H9 (cell line): ENCODE data around the gene TUBGCP6. TPM values are rescaled to one million over a fixed set of nuclear protein-coding genes. Genes with fewer than 3 reads are reported as not detected.

Source experiments
- DNase-seq: peaks from one replicate; pipeline ENCODE4 v3.0.0-alpha.2; 2017
- H2AFZ ChIP-seq: one replicate; pipeline ENCODE4 v1.6.1; 2013; ENCODE audit warnings: mild to moderate bottlenecking, low read length, control low read depth, moderate library complexity
- H2AK5ac ChIP-seq: 2 replicates; pipeline ENCODE4 v1.6.1; 2013; ENCODE audit warnings: low read length, control low read depth, mixed read lengths; ENCODE audit not compliant: insufficient read length
- H2BK120ac ChIP-seq: one replicate; pipeline ENCODE4 v1.6.1; 2013; ENCODE audit warnings: low read depth, mild to moderate bottlenecking, low read length, control low read depth, inconsistent platforms; ENCODE audit not compliant: poor library complexity, severe bottlenecking
- H2BK12ac ChIP-seq: 2 replicates; pipeline ENCODE4 v1.6.1; 2013; ENCODE audit warnings: low read length, control low read depth, mixed read lengths, low read depth; ENCODE audit not compliant: insufficient read length
- H2BK15ac ChIP-seq: 2 replicates; pipeline ENCODE4 v1.6.1; 2013; ENCODE audit warnings: low read depth, low read length, control low read depth
- H2BK20ac ChIP-seq: one replicate; pipeline ENCODE4 v1.6.1; 2013; ENCODE audit warnings: low read depth, mild to moderate bottlenecking, low read length, control low read depth, inconsistent platforms; ENCODE audit not compliant: poor library complexity, severe bottlenecking
- H2BK5ac ChIP-seq: 2 replicates; pipeline ENCODE4 v1.6.1; 2013; ENCODE audit warnings: low read length, control low read depth, mixed read lengths; ENCODE audit not compliant: insufficient read length
- H3K14ac ChIP-seq: 2 replicates; pipeline ENCODE4 v1.6.1; 2013; ENCODE audit warnings: low read length, control low read depth; ENCODE audit not compliant: insufficient read depth
- H3K18ac ChIP-seq: 2 replicates; pipeline ENCODE4 v1.6.1; 2013; ENCODE audit warnings: low read depth, mild to moderate bottlenecking, mixed read lengths, low read length, control low read depth; ENCODE audit not compliant: insufficient read length
- H3K23ac ChIP-seq: 2 replicates; pipeline ENCODE4 v1.6.1; 2013; ENCODE audit warnings: low read length, control low read depth, mixed read lengths, low read depth; ENCODE audit not compliant: insufficient read length
- H3K23me2 ChIP-seq: 2 replicates; pipeline ENCODE4 v1.6.1; 2013; ENCODE audit warnings: low read depth, mild to moderate bottlenecking, mixed read lengths, low read length, control low read depth; ENCODE audit not compliant: insufficient read length, poor library complexity, severe bottlenecking
- H3K27ac ChIP-seq: 2 replicates; pipeline ENCODE4 v1.5.1; 2013; ENCODE audit warnings: low read length, control low read depth, mixed read lengths, low read depth; ENCODE audit not compliant: insufficient read length
- H3K27me3 ChIP-seq: 2 replicates; pipeline ENCODE4 v1.6.1; 2013; ENCODE audit warnings: low read length, control low read depth, inconsistent platforms; ENCODE audit not compliant: insufficient read depth
- H3K4ac ChIP-seq: 2 replicates; pipeline ENCODE4 v1.6.1; 2013; ENCODE audit warnings: low read depth, mild to moderate bottlenecking, control low read depth, inconsistent platforms, low read length, moderate library complexity
- H3K4me1 ChIP-seq: 2 replicates; pipeline ENCODE4 v1.6.1; 2013; ENCODE audit warnings: low read length, control low read depth, inconsistent platforms; ENCODE audit not compliant: insufficient read depth
- H3K4me2 ChIP-seq: 2 replicates; pipeline ENCODE4 v1.6.1; 2013; ENCODE audit warnings: low read length, control low read depth, mixed read lengths; ENCODE audit not compliant: insufficient read length, insufficient read depth
- H3K56ac ChIP-seq: 2 replicates; pipeline ENCODE4 v1.6.1; 2013; ENCODE audit warnings: low read depth, mild to moderate bottlenecking, mixed read lengths, low read length, control low read depth; ENCODE audit not compliant: insufficient read length
- H3K79me1 ChIP-seq: 2 replicates; pipeline ENCODE4 v1.6.1; 2013; ENCODE audit warnings: low read depth, mild to moderate bottlenecking, moderate library complexity, low read length, control low read depth, inconsistent platforms; ENCODE audit not compliant: insufficient read depth, poor library complexity, severe bottlenecking
- H3K79me2 ChIP-seq: 2 replicates; pipeline ENCODE4 v1.6.1; 2013; ENCODE audit warnings: low read length, control low read depth, inconsistent platforms; ENCODE audit not compliant: insufficient read depth
- H3K9ac ChIP-seq: 2 replicates; pipeline ENCODE4 v1.6.1; 2013; ENCODE audit warnings: low read length, control low read depth, mixed read lengths; ENCODE audit not compliant: insufficient read length; ENCODE audit errors: extremely low read depth
- H3K9me3 ChIP-seq: one replicate; pipeline ENCODE4 v1.6.1; 2013; ENCODE audit warnings: low read depth, low read length, inconsistent platforms; ENCODE audit not compliant: control insufficient read depth
- H3T11ph ChIP-seq: one replicate; pipeline ENCODE4 v1.6.1; 2013; ENCODE audit warnings: mild to moderate bottlenecking, low read length, control low read depth, inconsistent platforms
- H4K20me1 ChIP-seq: one replicate; pipeline ENCODE4 v1.6.1; 2013; ENCODE audit not compliant: control insufficient read depth, insufficient read length, insufficient read depth
- H4K5ac ChIP-seq: 2 replicates; pipeline ENCODE4 v1.6.1; 2013; ENCODE audit warnings: low read depth, mild to moderate bottlenecking, mixed read lengths, low read length, control low read depth; ENCODE audit not compliant: insufficient read length
- H4K8ac ChIP-seq: replicated peaks from 2 replicates; pipeline ENCODE4 v1.6.1; 2013; ENCODE audit warnings: low read length, control low read depth, mixed read lengths, low read depth; ENCODE audit not compliant: insufficient read length
- H4K91ac ChIP-seq: 2 replicates; pipeline ENCODE4 v1.6.1; 2013; ENCODE audit warnings: low read depth, mild to moderate bottlenecking, moderate library complexity, mixed read lengths, low read length, control low read depth; ENCODE audit not compliant: insufficient read length
- H3K27ac Mint-ChIP-seq, 3 experiments: 2 replicates in 2 of 3; 3 replicates in 1 of 3; pipeline ENCODE4 v1.8.0; 2020 to 2021; ENCODE audit warnings: mixed read lengths in 3 of 3, mild to moderate bottlenecking in 1 of 3, moderate library complexity in 1 of 3
- H3K27me3 Mint-ChIP-seq: 2 replicates; pipeline ENCODE4 v1.8.0; 2021; ENCODE audit warnings: low read depth, mild to moderate bottlenecking, moderate library complexity, mixed read lengths
- H3K36me3 Mint-ChIP-seq, 3 experiments: 2 replicates in 2 of 3; 3 replicates in 1 of 3; pipeline ENCODE4 v1.8.0; 2020 to 2021; ENCODE audit warnings: low read depth in 3 of 3, mixed read lengths in 3 of 3; ENCODE audit not compliant: insufficient read depth in 1 of 3
- H3K4me1 Mint-ChIP-seq, 2 experiments: 2 replicates each; pipeline ENCODE4 v1.8.0; 2020; ENCODE audit warnings: mixed read lengths in 2 of 2
- H3K4me3 Mint-ChIP-seq, 2 experiments: 2 replicates in 1 of 2; 3 replicates in 1 of 2; pipeline ENCODE4 v1.8.0; 2020 to 2021; ENCODE audit warnings: mild to moderate bottlenecking in 2 of 2, mixed read lengths in 2 of 2, moderate library complexity in 1 of 2
- H3K9me3 Mint-ChIP-seq, 2 experiments: 2 replicates in 1 of 2; 3 replicates in 1 of 2; pipeline ENCODE4 v1.8.0; 2020; ENCODE audit warnings: mild to moderate bottlenecking in 2 of 2, mixed read lengths in 2 of 2, moderate library complexity in 1 of 2
- WGBS: extraction: QIAGEN DNeasy Blood & Tissue Kit; methylation state at CpG from one replicate; pipeline ENCODE4 v1.1.7; 2013; ENCODE audit warnings: missing lambda C conversion rate, low lambda C conversion rate, mixed read lengths; ENCODE audit not compliant: insufficient read length; ENCODE audit errors: extremely low coverage; 5-methylcytosine and 5-hydroxymethylcytosine counted together
- total RNA-seq: library from RNA; stranded (reverse); gene quantifications from 2 replicates; pipeline ENCODE4 v1.2.1, GENCODE V29; 2021
- TF ChIP-seq, protein P1 (sequence below): fragments of 200-600 bp; sonication (generic); conservative IDR thresholded peaks from 3 replicates; pipeline ENCODE4 v1.8.0; 2021; ENCODE audit warnings: antibody characterized with exemption, mild to moderate bottlenecking

Gene TUBGCP6
- total RNA-seq, 1 experiment from 2014 or later: 29.0 TPM

DNA sequence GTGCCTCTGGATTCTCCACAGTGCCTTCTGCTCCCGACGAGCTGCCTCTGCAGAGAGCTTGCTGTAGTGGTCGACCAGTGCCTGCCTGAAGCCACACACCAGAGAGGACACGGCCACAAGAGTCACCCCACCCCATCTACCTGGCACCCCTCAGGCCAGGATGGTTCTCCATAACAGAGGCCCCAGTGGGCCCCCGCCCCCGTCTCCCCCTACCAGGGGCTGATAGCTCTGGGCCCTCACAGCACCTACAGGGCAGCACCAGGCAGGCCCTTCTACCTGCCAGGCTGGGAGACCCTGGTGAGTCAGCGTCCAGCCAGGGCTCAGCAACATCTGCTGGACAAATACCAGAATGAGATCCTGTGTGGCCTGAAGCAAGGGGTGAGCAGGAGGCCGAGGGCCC, 22.3 kb downstream of the TUBGCP6 start:
- Histone ChIP-seq H3T11ph (no peak overlapping the region), H3K9ac (no peak overlapping the region), H3K4me1 (no peaks in the 10 kb centered on the region), H3K18ac (no peak overlapping the region), H3K79me2 (no peaks in the 10 kb centered on the region), H4K5ac (no peak overlapping the region), H2BK20ac (no peak overlapping the region), H3K14ac (no peak overlapping the region), H2AK5ac (no peak overlapping the region), H2BK5ac (no peak overlapping the region), H2AFZ (no peak overlapping the region), H4K91ac (no peak overlapping the region), H2BK12ac (no peak overlapping the region), H3K23me2 (no peaks in the 10 kb centered on the region), H3K27ac (no peak overlapping the region), H3K56ac (no peak overlapping the region), H3K27me3 (no peaks in the 10 kb centered on the region), H3K79me1 (no peaks in the 10 kb centered on the region), H3K23ac (no peak overlapping the region), H3K4ac (no peak overlapping the region), H2BK120ac (no peak overlapping the region), H3K4me2 (no peak overlapping the region), H4K20me1 (peaks cover 3% of the 10 kb centered on the region), H3K9me3 (no peaks in the 10 kb centered on the region), H2BK15ac (no peak overlapping the region), H4K8ac (no peak overlapping the region)
- Mint-ChIP-seq H3K9me3 (no peaks in the 10 kb centered on the region), H3K36me3 (peaks cover 15 to 61% (median 53%) of the 10 kb centered on the region in 3 experiments), H3K27ac (no peak overlapping the region), H3K4me3 (no peak overlapping the region), H3K27me3 (no peaks in the 10 kb centered on the region), H3K4me1 (peaks cover 5 to 9% of the 10 kb centered on the region in 2 experiments)
- TF ChIP-seq, protein P1, sequence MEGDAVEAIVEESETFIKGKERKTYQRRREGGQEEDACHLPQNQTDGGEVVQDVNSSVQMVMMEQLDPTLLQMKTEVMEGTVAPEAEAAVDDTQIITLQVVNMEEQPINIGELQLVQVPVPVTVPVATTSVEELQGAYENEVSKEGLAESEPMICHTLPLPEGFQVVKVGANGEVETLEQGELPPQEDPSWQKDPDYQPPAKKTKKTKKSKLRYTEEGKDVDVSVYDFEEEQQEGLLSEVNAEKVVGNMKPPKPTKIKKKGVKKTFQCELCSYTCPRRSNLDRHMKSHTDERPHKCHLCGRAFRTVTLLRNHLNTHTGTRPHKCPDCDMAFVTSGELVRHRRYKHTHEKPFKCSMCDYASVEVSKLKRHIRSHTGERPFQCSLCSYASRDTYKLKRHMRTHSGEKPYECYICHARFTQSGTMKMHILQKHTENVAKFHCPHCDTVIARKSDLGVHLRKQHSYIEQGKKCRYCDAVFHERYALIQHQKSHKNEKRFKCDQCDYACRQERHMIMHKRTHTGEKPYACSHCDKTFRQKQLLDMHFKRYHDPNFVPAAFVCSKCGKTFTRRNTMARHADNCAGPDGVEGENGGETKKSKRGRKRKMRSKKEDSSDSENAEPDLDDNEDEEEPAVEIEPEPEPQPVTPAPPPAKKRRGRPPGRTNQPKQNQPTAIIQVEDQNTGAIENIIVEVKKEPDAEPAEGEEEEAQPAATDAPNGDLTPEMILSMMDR: no peak
- WGBS: no CpG with 5 or more reads among the region's 8 CpGs
- DNase-seq: no peak
